ENCODE results near the gene AWAT1.
"Not testable (repeated sequence)": the region's sequence is repeated elsewhere in the genome, so short reads cannot be mapped to it uniquely, and the experiment has no call there.

AWAT1 gene

GRCh38 chrX:70268034-70268433 is 33.6 kb downstream of the AWAT1 start, which contains the start of gene ARR3:
TSS of gene ARR3 (plus strand) at chrX:70268334. CDS start at chrX:70269386, 1,052 bp downstream.
- DNase-seq (ENCODE audit: extremely low spot score): no peak
- POLR2A ChIA-PET: interaction anchor here (0.6 kb wide), 1 partner anchor 23 kb away, joined by 3 read pairs; no protein-coding TSS in a partner anchor
- CTCF ChIA-PET: no interaction called here
- TF ChIP-seq SP1 (IDR thresholded peaks at IDR 0.05) (no peak), FOXK2 (IDR thresholded peaks at IDR 0.05) (no peak), CTBP1 (IDR thresholded peaks at IDR 0.05; ENCODE audit: borderline replicate concordance) (no peak), ZNF384 (IDR thresholded peaks at IDR 0.05) (no peak), FOXA1 (IDR thresholded peaks at IDR 0.05) (no peak), LEF1 (IDR thresholded peaks at IDR 0.05; ENCODE audit: borderline replicate concordance) (no peak), L3MBTL2 (conservative IDR thresholded peaks at IDR 0.05) (no peak)

DNA sequence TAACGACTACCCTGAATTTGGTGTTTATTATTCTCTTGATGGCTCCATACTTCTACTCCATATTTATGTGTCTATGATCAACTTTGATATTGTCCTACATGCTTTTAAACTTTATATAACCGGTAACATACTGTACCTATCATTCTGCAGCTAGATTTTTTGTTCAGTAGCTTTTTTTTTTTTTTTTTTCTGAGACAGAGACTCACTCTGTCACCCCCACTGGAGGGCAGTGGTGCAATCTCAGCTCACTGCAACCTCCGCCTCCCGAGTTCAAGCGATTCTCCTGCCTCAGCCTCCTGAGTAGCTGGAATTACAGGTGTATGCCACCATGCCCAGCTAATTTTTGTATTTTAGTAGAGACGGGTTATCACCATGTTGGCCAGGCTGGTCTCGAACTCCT is 39.6 kb downstream of the AWAT1 start:
- ChIA-PET POLR2A (interaction anchor here (2.3 kb wide), 1 partner anchor 16 kb away, joined by 7 read pairs; the partner anchor contains the start of genes KIF4A and PDZD11), CTCF (interaction anchor here (1.9 kb wide), 1 partner anchor 11 kb away, joined by 9 read pairs; no protein-coding TSS in a partner anchor)
- TF ChIP-seq ZNF384 (IDR thresholded peaks at IDR 0.05): peak; percentile 78
- not testable (repeated sequence) for DNase-seq (ENCODE audit: extremely low spot score)

- CTCF ChIA-PET: no interaction called here
- POLR2A ChIA-PET: interaction anchor here (3.1 kb wide), 1 partner anchor 10 kb away, joined by 17 read pairs; the partner anchor contains the start of genes KIF4A and PDZD11
- no peak for TF ChIP-seq ARNT (IDR thresholded peaks at IDR 0.05)
- TF ChIP-seq SUZ12 (IDR thresholded peaks at IDR 0.05): no peak
- no peak for TF ChIP-seq ELF4 (IDR thresholded peaks at IDR 0.05)
- TF ChIP-seq HDGF (IDR thresholded peaks at IDR 0.05; ENCODE audit: borderline replicate concordance): no peak
- no peak for TF ChIP-seq ZNF384 (IDR thresholded peaks at IDR 0.05)
- TF ChIP-seq NFRKB (IDR thresholded peaks at IDR 0.05): no peak
- TF ChIP-seq BHLHE40 (IDR thresholded peaks at IDR 0.05; ENCODE audit: borderline replicate concordance): no peak
- TF ChIP-seq CTBP1 (IDR thresholded peaks at IDR 0.05; ENCODE audit: borderline replicate concordance): no peak
- TF ChIP-seq L3MBTL2 (conservative IDR thresholded peaks at IDR 0.05): no peak
- TF ChIP-seq, protein P1, sequence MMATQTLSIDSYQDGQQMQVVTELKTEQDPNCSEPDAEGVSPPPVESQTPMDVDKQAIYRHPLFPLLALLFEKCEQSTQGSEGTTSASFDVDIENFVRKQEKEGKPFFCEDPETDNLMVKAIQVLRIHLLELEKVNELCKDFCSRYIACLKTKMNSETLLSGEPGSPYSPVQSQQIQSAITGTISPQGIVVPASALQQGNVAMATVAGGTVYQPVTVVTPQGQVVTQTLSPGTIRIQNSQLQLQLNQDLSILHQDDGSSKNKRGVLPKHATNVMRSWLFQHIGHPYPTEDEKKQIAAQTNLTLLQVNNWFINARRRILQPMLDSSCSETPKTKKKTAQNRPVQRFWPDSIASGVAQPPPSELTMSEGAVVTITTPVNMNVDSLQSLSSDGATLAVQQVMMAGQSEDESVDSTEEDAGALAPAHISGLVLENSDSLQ (IDR thresholded peaks at IDR 0.05): no peak
- TF ChIP-seq TARDBP (IDR thresholded peaks at IDR 0.05): no peak
- TF ChIP-seq LEF1 (IDR thresholded peaks at IDR 0.05; ENCODE audit: borderline replicate concordance): no peak
- no peak for TF ChIP-seq FOXA1 (IDR thresholded peaks at IDR 0.05)
- no peak for TF ChIP-seq SP1 (IDR thresholded peaks at IDR 0.05)
- TF ChIP-seq FOXM1 (IDR thresholded peaks at IDR 0.05; ENCODE audit: borderline replicate concordance): no peak
- no peak for TF ChIP-seq FOXK2 (IDR thresholded peaks at IDR 0.05)
- no peak for DNase-seq (ENCODE audit: extremely low spot score)
Measured at GRCh38 chrX:70279081-70279480, 44.6 kb downstream of the AWAT1 start.

DNA sequence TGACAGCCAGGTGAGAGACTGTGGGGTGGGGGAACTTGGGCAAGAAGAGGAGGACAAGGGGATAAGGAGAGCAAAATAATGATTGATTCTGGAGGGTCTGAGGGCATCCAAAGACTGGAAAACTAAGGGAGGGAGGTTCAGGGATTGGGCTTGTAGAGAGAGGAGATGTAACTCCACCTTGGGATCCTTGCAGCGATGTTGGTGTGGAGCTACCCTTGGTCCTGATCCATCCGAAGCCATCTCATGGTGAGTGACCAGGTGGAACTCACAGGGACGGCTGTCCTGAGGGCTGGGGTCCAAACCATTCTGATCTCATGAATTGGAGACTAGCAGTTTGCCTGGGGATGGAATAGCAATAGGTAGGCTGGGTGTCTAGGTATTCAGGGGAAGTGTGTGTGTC is 46.1 kb downstream of the AWAT1 start:
- CTCF ChIA-PET: no interaction called here
- POLR2A ChIA-PET: interaction anchor here (3.1 kb wide), 1 partner anchor 9 kb away, joined by 17 read pairs; the partner anchor contains the start of genes KIF4A and PDZD11
- no peak for DNase-seq (ENCODE audit: extremely low spot score)
- TF ChIP-seq ELF4 (IDR thresholded peaks at IDR 0.05): no peak
- no peak for TF ChIP-seq L3MBTL2 (conservative IDR thresholded peaks at IDR 0.05)
- TF ChIP-seq, protein P1 (IDR thresholded peaks at IDR 0.05): no peak
- no peak for TF ChIP-seq SUZ12 (IDR thresholded peaks at IDR 0.05)
- no peak for TF ChIP-seq NFRKB (IDR thresholded peaks at IDR 0.05)
- TF ChIP-seq FOXK2 (IDR thresholded peaks at IDR 0.05): no peak
- no peak for TF ChIP-seq SP1 (IDR thresholded peaks at IDR 0.05)
- TF ChIP-seq HDGF (IDR thresholded peaks at IDR 0.05; ENCODE audit: borderline replicate concordance): no peak
- no peak for TF ChIP-seq BHLHE40 (IDR thresholded peaks at IDR 0.05; ENCODE audit: borderline replicate concordance)
- TF ChIP-seq LEF1 (IDR thresholded peaks at IDR 0.05; ENCODE audit: borderline replicate concordance): no peak

DNA sequence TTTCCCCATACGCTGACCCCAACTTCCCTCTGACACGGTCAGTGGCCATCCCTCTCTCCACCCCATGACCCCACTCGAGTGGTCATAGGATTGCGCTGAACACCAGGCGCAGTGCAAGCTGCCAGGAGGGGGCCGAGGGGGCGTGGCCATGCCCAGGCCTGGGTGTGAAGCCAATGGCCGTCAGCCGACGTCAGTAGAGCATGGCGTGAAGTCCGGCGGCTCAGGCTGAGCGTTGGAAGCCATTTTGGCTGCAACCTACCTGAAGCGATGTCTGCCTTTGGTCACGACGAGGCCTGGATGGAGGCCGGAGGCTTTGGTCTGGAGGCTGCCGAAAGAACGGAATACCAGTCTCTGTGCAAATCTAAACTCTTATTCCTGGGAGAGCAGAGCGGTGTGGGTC is 47.5 kb downstream of the AWAT1 start, which contains the start of gene RAB41:
Gene RAB41, plus strand, starts transcription at position 222 of the 400 bp plus-strand sequence. Its CDS starts 46 bp downstream, at position 268.
- TF ChIP-seq HDGF (IDR thresholded peaks at IDR 0.05; ENCODE audit: borderline replicate concordance): no peak
- TF ChIP-seq, protein P1 (IDR thresholded peaks at IDR 0.05): no peak
- no peak for TF ChIP-seq TARDBP (IDR thresholded peaks at IDR 0.05)
- no peak for TF ChIP-seq CTBP1 (IDR thresholded peaks at IDR 0.05; ENCODE audit: borderline replicate concordance)
- TF ChIP-seq FOXM1 (IDR thresholded peaks at IDR 0.05; ENCODE audit: borderline replicate concordance): no peak
- no peak for TF ChIP-seq BHLHE40 (IDR thresholded peaks at IDR 0.05; ENCODE audit: borderline replicate concordance)
- TF ChIP-seq ELF4 (IDR thresholded peaks at IDR 0.05): no peak
- TF ChIP-seq ZNF384 (IDR thresholded peaks at IDR 0.05): no peak
- no peak for TF ChIP-seq NFRKB (IDR thresholded peaks at IDR 0.05)
- no peak for TF ChIP-seq SUZ12 (IDR thresholded peaks at IDR 0.05)
- TF ChIP-seq FOXK2 (IDR thresholded peaks at IDR 0.05): no peak
- no peak for DNase-seq (ENCODE audit: extremely low spot score)
- POLR2A ChIA-PET: no interaction called here
- CTCF ChIA-PET: no interaction called here

DNA sequence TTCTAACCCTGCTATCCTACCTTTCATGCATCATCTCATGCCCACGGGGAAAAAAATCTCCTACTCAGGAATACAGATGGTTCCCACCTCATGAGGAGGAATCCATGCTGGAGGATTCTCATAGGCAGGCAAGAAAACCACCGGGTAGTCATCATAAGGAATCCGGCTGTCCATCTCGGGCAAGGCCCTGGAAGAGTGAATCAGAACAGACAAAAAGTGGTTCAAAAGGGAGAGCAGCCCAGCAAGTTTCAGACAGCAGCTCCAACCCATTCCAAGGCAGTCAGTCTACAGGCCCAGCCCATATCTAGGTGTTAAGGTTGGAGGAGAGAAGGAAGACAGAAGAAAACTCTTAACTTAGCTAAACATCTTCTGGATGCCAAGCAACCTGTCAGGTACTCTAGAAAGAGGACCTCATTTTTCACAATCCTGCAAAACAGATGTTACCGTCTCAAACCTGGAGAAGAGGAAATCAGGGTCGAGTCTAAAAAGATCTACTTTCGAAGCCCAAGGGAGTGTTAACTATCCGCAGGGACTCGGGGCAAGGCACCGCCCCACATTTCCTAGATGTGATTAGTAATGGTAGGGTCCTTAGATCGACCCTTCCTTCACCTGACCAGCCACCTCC is 54.8 kb downstream of the AWAT1 start:
- CTCF ChIA-PET: no interaction called here
- POLR2A ChIA-PET: interaction anchor here (0.9 to 1.9 kb wide), 7 partner anchors 10 to 162 kb away, joined by 3 to 17 read pairs (median 5); no protein-coding TSS in a partner anchor
- TF ChIP-seq L3MBTL2 (conservative IDR thresholded peaks at IDR 0.05) (no peak), ARNT (IDR thresholded peaks at IDR 0.05) (no peak), FOXK2 (IDR thresholded peaks at IDR 0.05) (no peak), TARDBP (IDR thresholded peaks at IDR 0.05) (no peak), ELF4 (IDR thresholded peaks at IDR 0.05) (no peak), NFRKB (IDR thresholded peaks at IDR 0.05) (no peak), FOXA1 (IDR thresholded peaks at IDR 0.05) (no peak), SUZ12 (IDR thresholded peaks at IDR 0.05) (no peak), ZNF384 (IDR thresholded peaks at IDR 0.05) (no peak), SP1 (IDR thresholded peaks at IDR 0.05) (no peak)
- DNase-seq (ENCODE audit: extremely low spot score): no peak

All from HEK293T (cell line).